ENCODE measurements around the gene TPK1.

The TPK1 gene

DNA sequence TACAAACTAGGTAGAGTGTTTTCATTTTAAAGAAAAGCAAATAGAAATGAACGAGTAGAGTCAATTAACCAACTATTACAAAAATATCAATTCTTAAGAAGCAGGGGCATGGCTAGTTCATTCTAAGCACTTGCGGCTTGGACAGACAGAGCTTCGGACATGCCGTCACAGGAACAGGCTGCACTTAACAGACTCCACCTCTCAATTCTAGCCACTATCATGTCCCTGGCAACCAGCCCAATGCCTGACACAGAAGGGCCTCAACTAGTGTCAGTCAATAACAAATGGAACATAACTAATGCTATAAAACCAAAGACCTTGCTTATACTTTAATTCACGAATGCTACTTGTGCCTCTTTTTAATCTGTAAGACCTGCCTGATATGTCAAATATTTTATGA, 74.4 kb downstream of the TPK1 start:
- no peaks in the 10 kb centered on the region for H3K27me3 ChIP-seq (ENCODE audit: insufficient read depth, low read length)
- H3K79me2 ChIP-seq (ENCODE audit: control insufficient read depth, insufficient read depth, low read length, unreplicated experiment) = no peaks in the 10 kb centered on the region
- no peak overlapping the region for H3K4me3 ChIP-seq (ENCODE audit: low read depth, low read length)
- no peak overlapping the region for H2AFZ ChIP-seq (ENCODE audit: low read length, unreplicated experiment)
- no peaks in the 10 kb centered on the region for H3K36me3 ChIP-seq (ENCODE audit: insufficient read depth, low read length)
- no peak overlapping the region for H3K27ac ChIP-seq (ENCODE audit: low read depth, low read length)
- H3K4me1 ChIP-seq (ENCODE audit: control insufficient read depth, insufficient read depth, low read length, unreplicated experiment) = no peaks in the 10 kb centered on the region

DNA sequence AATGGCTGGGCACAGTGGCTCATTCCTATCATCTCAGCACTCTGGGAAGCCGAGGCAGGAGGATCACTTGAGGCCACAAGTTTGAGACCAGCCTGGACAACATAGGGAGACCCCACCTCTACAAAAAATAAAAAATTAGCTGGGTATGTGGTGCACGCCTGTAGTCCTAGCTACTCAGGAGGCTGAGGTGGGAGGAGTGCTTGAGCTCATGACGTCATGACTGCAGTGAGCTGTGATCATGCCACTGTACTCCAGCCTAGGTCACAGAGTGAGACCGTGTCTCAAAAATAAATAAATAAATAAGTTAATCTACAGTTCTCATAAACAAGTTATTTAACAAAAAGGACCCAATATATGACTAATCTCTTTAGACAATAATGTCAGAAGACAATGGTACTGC, 76.2 kb downstream of the TPK1 start:
- Histone ChIP-seq H3K4me3 (ENCODE audit: low read depth, low read length) (no peak overlapping the region), H2AFZ (ENCODE audit: low read length, unreplicated experiment) (no peak overlapping the region), H3K4me1 (ENCODE audit: control insufficient read depth, insufficient read depth, low read length, unreplicated experiment) (no peaks in the 10 kb centered on the region), H3K36me3 (ENCODE audit: insufficient read depth, low read length) (no peaks in the 10 kb centered on the region), H3K79me2 (ENCODE audit: control insufficient read depth, insufficient read depth, low read length, unreplicated experiment) (no peaks in the 10 kb centered on the region), H3K27me3 (ENCODE audit: insufficient read depth, low read length) (no peaks in the 10 kb centered on the region), H3K27ac (ENCODE audit: low read depth, low read length) (no peak overlapping the region)

DNA sequence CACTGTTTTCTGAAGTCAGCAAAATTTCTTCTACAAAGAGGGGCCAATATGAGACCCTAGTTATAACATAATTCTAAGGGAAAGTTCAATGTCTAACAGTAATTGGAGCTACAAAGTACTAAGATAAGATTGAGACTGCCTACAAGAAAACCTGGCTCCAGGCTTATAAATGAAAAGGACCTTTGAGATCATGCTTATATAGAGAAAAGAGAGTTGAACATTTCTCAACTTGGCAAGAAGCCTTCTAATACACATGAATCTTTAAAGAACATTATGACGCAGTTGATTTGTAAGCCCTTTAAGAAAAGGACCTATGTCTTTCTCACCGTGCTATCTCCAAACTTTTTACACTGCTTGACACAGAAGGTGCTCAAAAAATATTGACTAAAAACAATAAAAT, 87.9 kb downstream of the TPK1 start:
- Histone ChIP-seq H3K4me3 (ENCODE audit: low read depth, low read length) (no peak overlapping the region), H3K36me3 (ENCODE audit: insufficient read depth, low read length) (no peaks in the 10 kb centered on the region), H2AFZ (ENCODE audit: low read length, unreplicated experiment) (no peak overlapping the region), H3K27ac (ENCODE audit: low read depth, low read length) (no peak overlapping the region), H3K4me1 (ENCODE audit: control insufficient read depth, insufficient read depth, low read length, unreplicated experiment) (no peaks in the 10 kb centered on the region), H3K27me3 (ENCODE audit: insufficient read depth, low read length) (no peaks in the 10 kb centered on the region), H3K79me2 (ENCODE audit: control insufficient read depth, insufficient read depth, low read length, unreplicated experiment) (no peaks in the 10 kb centered on the region)

DNA sequence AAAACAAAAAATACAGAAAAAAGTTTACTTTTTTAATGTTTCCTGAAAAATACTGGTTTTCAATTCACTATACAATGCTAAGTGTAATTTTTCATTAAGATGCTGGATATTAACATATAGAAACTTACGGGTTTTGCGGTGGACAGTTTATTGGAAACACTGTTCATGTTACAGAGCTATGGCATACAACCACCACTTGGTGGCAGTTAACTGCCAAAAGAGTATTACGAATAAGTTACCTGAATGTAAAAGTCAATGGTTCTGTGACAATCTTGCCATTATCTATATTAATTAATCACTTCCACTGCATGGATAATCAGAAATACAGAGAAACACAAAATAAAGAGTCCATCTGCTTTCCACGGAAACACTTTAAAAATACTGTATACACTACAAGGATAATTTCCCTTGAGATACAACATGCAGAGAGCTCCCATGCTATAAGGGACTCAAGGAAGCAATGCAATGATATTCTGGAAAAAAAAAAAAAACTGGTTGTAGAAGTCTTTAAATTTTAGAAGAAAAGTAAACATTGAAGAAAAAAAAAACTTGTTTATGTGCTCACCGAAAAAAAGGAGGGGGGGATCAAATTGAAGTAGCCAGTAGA, 97.0 kb downstream of the TPK1 start:
- Histone ChIP-seq H2AFZ (ENCODE audit: low read length, unreplicated experiment) (no peak overlapping the region), H3K36me3 (ENCODE audit: insufficient read depth, low read length) (no peaks in the 10 kb centered on the region), H3K4me3 (ENCODE audit: low read depth, low read length) (no peak overlapping the region; the same call in 1 of the 2 replicates), H3K79me2 (ENCODE audit: control insufficient read depth, insufficient read depth, low read length, unreplicated experiment) (no peaks in the 10 kb centered on the region), H3K4me1 (ENCODE audit: control insufficient read depth, insufficient read depth, low read length, unreplicated experiment) (no peaks in the 10 kb centered on the region), H3K27ac (ENCODE audit: low read depth, low read length) (no peak overlapping the region), H3K27me3 (ENCODE audit: insufficient read depth, low read length) (no peaks in the 10 kb centered on the region)

DNA sequence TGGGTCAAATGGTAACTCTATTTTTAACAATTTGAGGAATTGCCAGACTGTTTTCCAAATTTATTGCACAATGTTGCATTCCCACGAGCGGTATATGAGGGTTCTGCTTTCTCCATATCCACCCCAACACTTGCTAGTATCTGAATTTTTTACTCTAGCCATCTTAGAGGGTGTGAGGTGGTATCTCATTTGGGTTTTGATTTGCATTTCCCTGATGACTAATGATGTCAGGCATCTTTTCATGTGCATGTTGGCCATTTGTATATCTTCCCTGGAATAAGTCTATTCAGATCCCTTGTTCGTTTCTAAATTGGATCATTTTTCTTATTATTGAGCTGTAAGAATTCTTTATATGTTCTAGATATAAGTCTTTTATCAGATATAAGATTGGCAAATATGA, 97.7 kb downstream of the TPK1 start:
- no peaks in the 10 kb centered on the region for H3K79me2 ChIP-seq (ENCODE audit: control insufficient read depth, insufficient read depth, low read length, unreplicated experiment)

DNA sequence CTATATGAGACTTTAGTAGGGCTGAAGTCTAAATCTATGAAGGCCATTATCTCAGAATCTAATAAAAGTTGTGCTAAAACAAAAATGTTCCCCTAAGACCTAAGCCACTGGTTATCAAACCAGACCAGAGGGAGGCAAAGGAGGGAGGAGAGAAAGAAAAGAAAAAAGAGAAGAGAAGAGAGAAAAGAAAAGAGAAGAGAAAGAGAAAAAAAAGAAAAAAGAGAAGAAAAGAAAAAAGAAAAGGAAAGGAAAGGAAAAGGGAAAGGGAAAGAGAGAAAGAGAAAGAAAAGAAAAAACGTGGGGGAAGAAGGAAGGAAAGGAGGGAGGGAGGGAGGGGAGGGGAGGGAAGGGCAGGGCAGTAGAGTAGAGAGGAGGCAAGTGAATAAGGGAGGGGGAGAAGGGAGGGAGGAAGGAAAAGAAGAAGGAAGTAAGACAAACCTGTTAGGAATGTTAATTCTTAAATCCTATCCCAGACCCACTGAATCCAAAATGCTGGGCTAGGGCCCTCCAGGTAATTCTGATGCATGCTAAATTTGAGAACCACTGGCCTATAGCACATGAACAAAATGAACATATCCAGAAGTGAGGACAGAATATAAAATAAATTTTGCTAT, 98.9 kb downstream of the TPK1 start:
- Histone ChIP-seq H3K27me3 (ENCODE audit: insufficient read depth, low read length) (no peaks in the 10 kb centered on the region), H3K4me3 (ENCODE audit: low read depth, low read length) (no peak overlapping the region), H2AFZ (ENCODE audit: low read length, unreplicated experiment) (no peak overlapping the region), H3K36me3 (ENCODE audit: insufficient read depth, low read length) (no peaks in the 10 kb centered on the region), H3K79me2 (ENCODE audit: control insufficient read depth, insufficient read depth, low read length, unreplicated experiment) (no peaks in the 10 kb centered on the region), H3K27ac (ENCODE audit: low read depth, low read length) (no peak overlapping the region), H3K4me1 (ENCODE audit: control insufficient read depth, insufficient read depth, low read length, unreplicated experiment) (no peaks in the 10 kb centered on the region)

More for the DNA sequence above, 97.7 kb downstream of the TPK1 start:
- H2AFZ ChIP-seq (ENCODE audit: low read length, unreplicated experiment) = no peak overlapping the region
- no peak overlapping the region; the same call in 1 of the 2 replicates for H3K4me3 ChIP-seq (ENCODE audit: low read depth, low read length)
- no peaks in the 10 kb centered on the region for H3K4me1 ChIP-seq (ENCODE audit: control insufficient read depth, insufficient read depth, low read length, unreplicated experiment)
- H3K36me3 ChIP-seq (ENCODE audit: insufficient read depth, low read length) = no peaks in the 10 kb centered on the region
- no peaks in the 10 kb centered on the region for H3K27me3 ChIP-seq (ENCODE audit: insufficient read depth, low read length)
- H3K27ac ChIP-seq (ENCODE audit: low read depth, low read length) = no peak overlapping the region

DNA sequence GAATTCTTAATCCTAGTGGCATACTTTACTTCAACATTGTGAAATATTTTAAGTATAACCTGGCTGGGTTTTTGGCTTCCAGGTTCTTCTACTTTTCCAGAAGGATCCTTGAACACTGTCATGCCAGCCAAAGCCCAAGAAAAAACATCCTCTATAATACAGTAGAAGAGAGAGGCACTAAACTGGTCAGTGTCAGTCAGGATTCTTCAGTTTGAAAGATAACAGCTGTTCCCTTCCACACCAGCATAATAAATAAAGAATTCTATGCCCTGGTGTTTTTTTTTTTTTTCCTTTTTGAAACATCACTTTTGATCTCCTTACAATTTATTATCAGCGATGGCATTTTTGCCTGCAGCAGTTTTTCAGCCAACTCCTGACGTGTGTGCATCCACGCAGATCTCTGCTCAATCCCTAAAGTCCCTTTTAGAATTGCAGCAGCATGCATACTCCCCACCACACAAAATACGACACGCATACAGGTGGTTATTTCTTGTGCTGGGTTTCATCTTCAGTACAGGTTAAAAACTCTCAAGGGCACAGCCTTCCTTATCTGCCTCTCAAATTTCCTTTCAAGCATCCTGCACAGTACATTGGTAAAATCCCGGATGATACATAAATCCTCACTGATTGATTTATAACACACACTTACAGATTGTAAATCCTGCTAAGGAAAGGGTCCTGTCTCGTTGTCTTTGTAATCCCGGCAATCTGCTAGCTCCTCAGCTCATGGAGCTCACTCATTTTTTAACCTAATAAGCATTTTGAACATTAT, 100.2 kb downstream of the TPK1 start:
- Histone ChIP-seq H3K4me1 (ENCODE audit: control insufficient read depth, insufficient read depth, low read length, unreplicated experiment) (no peaks in the 10 kb centered on the region), H2AFZ (ENCODE audit: low read length, unreplicated experiment) (no peak overlapping the region), H3K27ac (ENCODE audit: low read depth, low read length) (no peak overlapping the region), H3K4me3 (ENCODE audit: low read depth, low read length) (no peak overlapping the region), H3K79me2 (ENCODE audit: control insufficient read depth, insufficient read depth, low read length, unreplicated experiment) (no peaks in the 10 kb centered on the region), H3K27me3 (ENCODE audit: insufficient read depth, low read length) (no peaks in the 10 kb centered on the region), H3K36me3 (ENCODE audit: insufficient read depth, low read length) (no peaks in the 10 kb centered on the region)

DNA sequence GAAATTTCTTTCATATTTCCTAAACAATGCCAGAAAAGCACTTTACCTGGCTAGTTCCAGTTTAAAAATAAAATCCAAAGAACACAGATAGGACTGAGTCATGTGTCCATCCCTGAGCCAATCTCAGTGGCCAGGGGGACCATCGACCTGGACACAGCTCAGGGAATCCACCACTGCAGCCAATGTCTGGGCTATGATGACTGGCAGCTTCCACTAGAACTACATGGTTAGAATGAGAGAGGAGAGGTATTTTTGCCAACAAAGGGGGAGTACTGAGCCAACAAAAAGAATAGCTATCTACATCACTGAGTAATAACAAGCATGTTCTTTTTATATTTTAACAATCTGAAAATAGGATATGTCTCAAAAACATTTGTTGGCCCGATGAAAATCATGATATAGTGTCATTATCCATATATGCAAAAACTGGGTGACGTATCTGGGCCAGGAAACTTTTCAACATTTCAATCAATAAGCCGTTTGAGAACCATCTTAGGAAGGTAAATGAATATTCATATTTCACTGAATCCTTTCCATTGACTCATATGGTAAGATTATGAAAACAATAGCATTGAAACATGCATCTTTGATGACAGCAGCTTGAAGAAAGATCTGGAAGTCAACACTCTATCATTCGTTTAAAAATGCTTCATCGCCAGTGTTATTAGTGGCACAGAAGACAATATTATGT, 104.0 kb downstream of the TPK1 start:
- H2AFZ ChIP-seq (ENCODE audit: low read length, unreplicated experiment) = no peak overlapping the region
- H3K79me2 ChIP-seq (ENCODE audit: control insufficient read depth, insufficient read depth, low read length, unreplicated experiment) = no peaks in the 10 kb centered on the region
- no peak overlapping the region for H3K4me3 ChIP-seq (ENCODE audit: low read depth, low read length)
- H3K36me3 ChIP-seq (ENCODE audit: insufficient read depth, low read length) = no peaks in the 10 kb centered on the region
- H3K4me1 ChIP-seq (ENCODE audit: control insufficient read depth, insufficient read depth, low read length, unreplicated experiment) = no peaks in the 10 kb centered on the region
- H3K27me3 ChIP-seq (ENCODE audit: insufficient read depth, low read length) = no peaks in the 10 kb centered on the region
- H3K27ac ChIP-seq (ENCODE audit: low read depth, low read length) = no peak overlapping the region

DNA sequence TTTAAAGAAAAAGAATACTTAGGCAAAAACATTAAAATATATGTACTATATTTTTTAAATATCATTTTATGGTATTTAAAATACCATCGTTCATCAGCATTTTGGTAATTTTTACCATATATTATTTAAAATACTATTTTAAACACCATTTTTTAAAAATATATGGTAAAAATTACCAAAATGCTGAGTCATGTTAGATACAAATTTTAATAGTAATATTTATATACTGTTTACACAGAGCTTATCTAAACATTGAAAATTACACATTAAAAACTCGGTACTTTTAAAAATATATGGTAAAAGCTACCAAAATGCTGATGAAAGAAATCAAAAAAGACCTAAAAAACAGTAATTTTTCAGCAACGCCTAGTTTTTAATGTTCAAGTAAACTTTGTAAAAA, 105.6 kb downstream of the TPK1 start:
- H3K79me2 ChIP-seq (ENCODE audit: control insufficient read depth, insufficient read depth, low read length, unreplicated experiment) = no peaks in the 10 kb centered on the region
- H3K27ac ChIP-seq (ENCODE audit: low read depth, low read length) = no peak overlapping the region
- H3K27me3 ChIP-seq (ENCODE audit: insufficient read depth, low read length) = no peaks in the 10 kb centered on the region
- H2AFZ ChIP-seq (ENCODE audit: low read length, unreplicated experiment) = no peak overlapping the region
- no peaks in the 10 kb centered on the region for H3K4me1 ChIP-seq (ENCODE audit: control insufficient read depth, insufficient read depth, low read length, unreplicated experiment)
- no peaks in the 10 kb centered on the region for H3K36me3 ChIP-seq (ENCODE audit: insufficient read depth, low read length)
- H3K4me3 ChIP-seq (ENCODE audit: low read depth, low read length) = no peak overlapping the region

DNA sequence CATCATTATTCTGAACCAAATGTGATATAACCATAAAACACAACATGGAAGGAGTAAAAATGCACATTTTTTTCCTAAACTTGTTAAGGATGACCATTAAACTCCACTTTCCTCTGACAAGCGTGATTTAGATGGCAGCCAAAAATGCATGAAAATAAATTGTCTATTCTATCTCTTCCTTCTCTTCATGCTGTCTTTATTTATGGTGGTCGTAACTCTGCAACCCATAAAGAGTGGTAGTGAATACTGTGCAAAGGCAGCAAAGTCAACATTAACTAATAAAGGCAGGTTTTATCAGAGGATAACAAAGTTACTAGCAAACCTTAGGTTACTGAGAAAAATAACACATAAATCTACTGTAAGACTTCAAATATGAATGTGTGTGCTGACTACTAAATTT, 106.6 kb downstream of the TPK1 start:
- Histone ChIP-seq H3K4me3 (ENCODE audit: low read depth, low read length) (no peak overlapping the region), H3K27ac (ENCODE audit: low read depth, low read length) (no peak overlapping the region), H3K4me1 (ENCODE audit: control insufficient read depth, insufficient read depth, low read length, unreplicated experiment) (no peaks in the 10 kb centered on the region), H3K36me3 (ENCODE audit: insufficient read depth, low read length) (no peaks in the 10 kb centered on the region), H3K79me2 (ENCODE audit: control insufficient read depth, insufficient read depth, low read length, unreplicated experiment) (no peaks in the 10 kb centered on the region), H2AFZ (ENCODE audit: low read length, unreplicated experiment) (no peak overlapping the region), H3K27me3 (ENCODE audit: insufficient read depth, low read length) (no peaks in the 10 kb centered on the region)
